AG09319 (cell line): ENCODE data around the gene DOCK1.

Source experiments
- DNase-seq: peaks from one replicate; pipeline ENCODE4 v3.0.0-alpha.2; 2010; ENCODE audit warnings: low read depth; ENCODE audit errors: extremely low read depth
- CTCF ChIP-seq: IDR thresholded peaks from 2 replicates; pipeline ENCODE4 v1.5.1; 2011; ENCODE audit warnings: low read depth, mild to moderate bottlenecking, inconsistent platforms, low read length, moderate library complexity

The DOCK1 gene

GRCh38 chr10:127314797-127315196, 409.6 kb downstream of the DOCK1 start:
- no peak for DNase-seq
- TF ChIP-seq CTCF, result no peak

GRCh38 chr10:127315888-127316287, 410.7 kb downstream of the DOCK1 start:
- no peak for DNase-seq
- no peak for TF ChIP-seq CTCF

GRCh38 chr10:127318396-127318795, 413.2 kb downstream of the DOCK1 start:
- TF ChIP-seq CTCF, result no peak
- no peak for DNase-seq

- DNase-seq, result no peak
- TF ChIP-seq CTCF, result no peak
These were observed 414.0 kb downstream of the DOCK1 start for GRCh38 chr10:127319271-127319670.

- TF ChIP-seq CTCF, result no peak
- no peak for DNase-seq
These were observed 414.5 kb downstream of the DOCK1 start for GRCh38 chr10:127319691-127320090.

GRCh38 chr10:127320176-127320575, 414.9 kb downstream of the DOCK1 start:
- DNase-seq, result no peak
- no peak for TF ChIP-seq CTCF

- no peak for TF ChIP-seq CTCF
- no peak for DNase-seq
These were observed 417.1 kb downstream of the DOCK1 start for GRCh38 chr10:127322286-127322685.
